ENCODE results near the gene COL28A1. TPM values are rescaled to one million over a fixed set of nuclear protein-coding genes. Genes with fewer than 3 reads are reported as not detected.
A peak's percentile ranks its signal among the peaks of the same experiment; 100 is the strongest.

The COL28A1 gene
- total and polyA plus RNA-seq, 7 experiments from 2014 or later: 0.12 to 0.49 (median 0.38) TPM; not detected in 2

DNA sequence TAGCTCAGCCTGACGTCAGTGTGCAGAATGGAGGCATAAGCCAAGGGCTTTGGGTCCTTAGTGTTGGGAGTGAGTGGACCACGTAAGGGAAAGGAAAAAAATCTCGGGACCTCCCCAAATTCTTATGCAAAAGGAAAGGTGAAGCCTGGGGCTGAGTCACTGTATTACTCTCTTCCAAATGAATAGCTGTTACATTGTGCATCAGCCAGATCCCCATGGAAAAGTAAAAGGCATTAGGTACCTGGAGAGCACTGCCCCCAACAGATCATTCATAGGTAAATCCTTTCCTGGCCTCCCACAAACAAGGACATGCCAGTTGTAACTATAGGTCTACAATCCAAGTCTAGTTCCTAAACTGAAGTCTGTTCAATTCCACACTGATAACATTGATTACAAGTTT, 182.8 kb downstream of the COL28A1 start:
- no peaks in the 10 kb centered on the region for H3K9me3 ChIP-seq (ENCODE audit: control insufficient read depth in 2 of 3, low read length in 3 of 3)
- H3K36me3 Mint-ChIP-seq: peaks cover 0 to 3% (median 0%) of the 10 kb centered on the region in 5 donors
- intact Hi-C loops (cut with micrococcal nuclease): no loop called here
- CTCF ChIA-PET: no interaction called here
- H3K4me1 Mint-ChIP-seq: no peaks in the 10 kb centered on the region
- no peak overlapping the region for H3K4me3 Mint-ChIP-seq
- H3K27me3 Mint-ChIP-seq: peaks cover 0 to 10% (median 6%) of the 10 kb centered on the region in 5 donors
- H3K9me3 Mint-ChIP-seq: peaks cover 0 to 6% (median 0%) of the 10 kb centered on the region in 11 donors
- H3K27ac Mint-ChIP-seq: no peak overlapping the region
- no peaks in the 10 kb centered on the region for H3K36me3 ChIP-seq (ENCODE audit: control insufficient read depth in 2 of 3, insufficient read depth in 3 of 3, low read length in 3 of 3)
- H3K27ac ChIP-seq (ENCODE audit: low read depth, low read length): no peak overlapping the region
- ATAC-seq: no peak
- no peaks in the 10 kb centered on the region for H3K4me1 ChIP-seq (ENCODE audit: control insufficient read depth in 2 of 2, insufficient read depth in 2 of 2, low read length in 2 of 2)
- DNase-seq: no peak
- no peak overlapping the region for H3K4me3 ChIP-seq (ENCODE audit: low read length)
- POLR2A ChIA-PET: no interaction called here
- H3K27me3 ChIP-seq (ENCODE audit: control insufficient read depth in 2 of 2, insufficient read depth in 2 of 2, low read length in 2 of 2): no peaks in the 10 kb centered on the region

GRCh38 chr7:7351832-7352231, 183.8 kb downstream of the COL28A1 start:
- Mint-ChIP-seq H3K4me1 (no peaks in the 10 kb centered on the region), H3K27me3 (peaks cover 0 to 14% (median 6%) of the 10 kb centered on the region in 5 donors), H3K4me3 (no peak overlapping the region), H3K36me3 (peaks cover 0 to 3% (median 0%) of the 10 kb centered on the region in 5 donors), H3K9me3 (peaks cover 0 to 6% (median 0%) of the 10 kb centered on the region in 11 donors), H3K27ac (no peak overlapping the region)
- H3K4me3 ChIP-seq (ENCODE audit: low read length): no peak overlapping the region
- ChIA-PET POLR2A (no interaction called here), CTCF (no interaction called here)
- DNase-seq (no peak), ATAC-seq (no peak)
- H3K27ac ChIP-seq (ENCODE audit: low read depth, low read length): no peak overlapping the region
- H3K9me3 ChIP-seq (ENCODE audit: control insufficient read depth in 2 of 3, low read length in 3 of 3): no peaks in the 10 kb centered on the region
- H3K36me3 ChIP-seq (ENCODE audit: control insufficient read depth in 2 of 3, insufficient read depth in 3 of 3, low read length in 3 of 3): no peaks in the 10 kb centered on the region
- no peaks in the 10 kb centered on the region for H3K4me1 ChIP-seq (ENCODE audit: control insufficient read depth in 2 of 2, insufficient read depth in 2 of 2, low read length in 2 of 2)
- H3K27me3 ChIP-seq (ENCODE audit: control insufficient read depth in 2 of 2, insufficient read depth in 2 of 2, low read length in 2 of 2): no peaks in the 10 kb centered on the region
- intact Hi-C loops (cut with micrococcal nuclease): no loop called here

GRCh38 chr7:7351156-7351555, 184.5 kb downstream of the COL28A1 start:
- Mint-ChIP-seq H3K4me1 (no peaks in the 10 kb centered on the region), H3K9me3 (peaks cover 0 to 6% (median 0%) of the 10 kb centered on the region in 11 donors), H3K4me3 (no peak overlapping the region), H3K27ac (no peak overlapping the region), H3K27me3 (peaks cover 3 to 18% (median 10%) of the 10 kb centered on the region in 5 donors), H3K36me3 (peaks cover 0 to 3% (median 0%) of the 10 kb centered on the region in 5 donors)
- no peaks in the 10 kb centered on the region for H3K9me3 ChIP-seq (ENCODE audit: control insufficient read depth in 2 of 3, low read length in 3 of 3)
- H3K27me3 ChIP-seq (ENCODE audit: control insufficient read depth in 2 of 2, insufficient read depth in 2 of 2, low read length in 2 of 2): peaks cover 0 to 6% of the 10 kb centered on the region in 2 donors
- POLR2A ChIA-PET: no interaction called here
- no peak for DNase-seq
- H3K36me3 ChIP-seq (ENCODE audit: control insufficient read depth in 2 of 3, insufficient read depth in 3 of 3, low read length in 3 of 3): no peaks in the 10 kb centered on the region
- H3K27ac ChIP-seq (ENCODE audit: low read depth, low read length): no peak overlapping the region
- H3K4me3 ChIP-seq (ENCODE audit: low read length): no peak overlapping the region
- CTCF ChIA-PET: no interaction called here
- no peaks in the 10 kb centered on the region for H3K4me1 ChIP-seq (ENCODE audit: control insufficient read depth in 2 of 2, insufficient read depth in 2 of 2, low read length in 2 of 2)
- intact Hi-C loops (cut with micrococcal nuclease): no loop called here
- no peak for ATAC-seq

DNA sequence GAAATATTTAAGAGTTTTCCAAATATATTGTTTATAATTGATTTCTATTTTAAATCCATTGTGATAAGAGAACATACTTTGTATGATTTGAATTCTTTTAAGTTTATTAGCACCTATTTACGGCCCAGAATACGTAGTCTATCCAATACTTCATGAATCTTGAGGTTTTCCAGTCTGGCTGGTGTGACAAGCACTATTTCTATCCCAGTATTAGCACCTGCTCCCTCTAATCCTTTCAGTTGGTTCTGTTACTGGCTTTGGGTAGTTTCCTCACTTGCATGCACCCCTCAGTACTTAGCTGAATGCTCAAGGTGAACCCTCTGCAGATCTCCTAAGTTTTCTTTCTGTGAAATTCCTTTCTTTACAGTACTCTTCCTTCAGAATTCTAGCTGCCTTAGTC, 186.5 kb downstream of the COL28A1 start:
- ATAC-seq (no peak), DNase-seq (no peak)
- Histone ChIP-seq H3K4me1 (ENCODE audit: control insufficient read depth in 2 of 2, insufficient read depth in 2 of 2, low read length in 2 of 2) (no peaks in the 10 kb centered on the region), H3K27me3 (ENCODE audit: control insufficient read depth in 2 of 2, insufficient read depth in 2 of 2, low read length in 2 of 2) (peaks cover 0 to 10% of the 10 kb centered on the region in 2 donors), H3K9me3 (ENCODE audit: control insufficient read depth in 2 of 3, low read length in 3 of 3) (no peaks in the 10 kb centered on the region), H3K36me3 (ENCODE audit: control insufficient read depth in 2 of 3, insufficient read depth in 3 of 3, low read length in 3 of 3) (no peaks in the 10 kb centered on the region), H3K4me3 (ENCODE audit: low read length) (no peak overlapping the region), H3K27ac (ENCODE audit: low read depth, low read length) (no peak overlapping the region)
- intact Hi-C loops (cut with micrococcal nuclease): no loop called here
- no peaks in the 10 kb centered on the region for H3K4me1 Mint-ChIP-seq
- H3K27ac Mint-ChIP-seq: no peak overlapping the region
- H3K4me3 Mint-ChIP-seq: no peak overlapping the region
- H3K36me3 Mint-ChIP-seq: peaks cover 0 to 3% (median 0%) of the 10 kb centered on the region in 5 donors
- peaks cover 3 to 32% (median 16%) of the 10 kb centered on the region in 5 donors for H3K27me3 Mint-ChIP-seq
- ChIA-PET POLR2A (no interaction called here), CTCF (no interaction called here)
- peaks cover 0 to 6% (median 0%) of the 10 kb centered on the region in 11 donors for H3K9me3 Mint-ChIP-seq

- Histone ChIP-seq H3K4me1 (ENCODE audit: control insufficient read depth in 2 of 2, insufficient read depth in 2 of 2, low read length in 2 of 2) (no peaks in the 10 kb centered on the region), H3K27me3 (ENCODE audit: control insufficient read depth in 2 of 2, insufficient read depth in 2 of 2, low read length in 2 of 2) (peaks cover 0 to 10% of the 10 kb centered on the region in 2 donors), H3K27ac (ENCODE audit: low read depth, low read length) (no peak overlapping the region), H3K36me3 (ENCODE audit: control insufficient read depth in 2 of 3, insufficient read depth in 3 of 3, low read length in 3 of 3) (no peaks in the 10 kb centered on the region), H3K9me3 (ENCODE audit: control insufficient read depth in 2 of 3, low read length in 3 of 3) (no peaks in the 10 kb centered on the region), H3K4me3 (ENCODE audit: low read length) (no peak overlapping the region)
- no peak for ATAC-seq
- CTCF ChIA-PET: interaction anchor here (0.6 kb wide), 1 partner anchor 241 kb away, joined by 3 read pairs; no protein-coding TSS in a partner anchor
- POLR2A ChIA-PET: no interaction called here
- Mint-ChIP-seq H3K4me1 (no peaks in the 10 kb centered on the region), H3K36me3 (peaks cover 0 to 2% (median 0%) of the 10 kb centered on the region in 5 donors), H3K4me3 (no peak overlapping the region), H3K27ac (no peak overlapping the region), H3K27me3 (peaks cover 3 to 35% (median 16%) of the 10 kb centered on the region in 5 donors), H3K9me3 (peaks cover 0 to 4% (median 0%) of the 10 kb centered on the region in 11 donors)
- intact Hi-C loops (cut with micrococcal nuclease): no loop called here
- no peak for DNase-seq
These were observed 188.6 kb downstream of the COL28A1 start for GRCh38 chr7:7347045-7347444.

DNA sequence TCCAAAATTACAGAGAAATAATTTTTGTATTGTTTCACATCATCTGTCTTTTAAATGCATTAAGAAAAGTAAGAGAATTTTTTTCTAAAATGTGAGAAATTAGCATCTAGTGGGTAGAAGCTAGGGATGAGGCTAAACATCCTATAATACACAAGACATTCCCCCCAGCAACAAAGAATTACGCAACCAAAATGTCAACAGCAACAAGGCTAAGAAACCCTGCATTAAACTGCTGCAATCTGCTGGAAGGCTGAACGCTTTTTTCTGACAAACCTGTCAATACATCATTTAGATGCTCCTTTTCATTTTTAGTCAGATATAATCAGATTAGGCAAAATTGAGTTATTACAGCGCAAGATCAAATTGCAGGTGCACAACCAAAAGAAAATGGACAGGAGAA, 191.1 kb downstream of the COL28A1 start:
- no peaks in the 10 kb centered on the region for H3K36me3 Mint-ChIP-seq
- H3K4me1 ChIP-seq (ENCODE audit: control insufficient read depth in 2 of 2, insufficient read depth in 2 of 2, low read length in 2 of 2): no peaks in the 10 kb centered on the region
- H3K4me3 ChIP-seq (ENCODE audit: low read length): no peak overlapping the region
- intact Hi-C loops (cut with micrococcal nuclease): no loop called here
- H3K4me3 Mint-ChIP-seq: no peak overlapping the region
- ChIA-PET CTCF (no interaction called here), POLR2A (no interaction called here)
- no peaks in the 10 kb centered on the region for H3K36me3 ChIP-seq (ENCODE audit: control insufficient read depth in 2 of 3, insufficient read depth in 3 of 3, low read length in 3 of 3)
- no peaks in the 10 kb centered on the region for H3K4me1 Mint-ChIP-seq
- H3K9me3 ChIP-seq (ENCODE audit: control insufficient read depth in 2 of 3, low read length in 3 of 3): no peaks in the 10 kb centered on the region
- no peaks in the 10 kb centered on the region for H3K9me3 Mint-ChIP-seq
- DNase-seq: no peak
- peaks cover 3 to 29% (median 16%) of the 10 kb centered on the region in 5 donors for H3K27me3 Mint-ChIP-seq
- no peak for ATAC-seq
- peaks cover 0 to 10% of the 10 kb centered on the region in 2 donors for H3K27me3 ChIP-seq (ENCODE audit: control insufficient read depth in 2 of 2, insufficient read depth in 2 of 2, low read length in 2 of 2)
- H3K27ac ChIP-seq (ENCODE audit: low read depth, low read length): no peak overlapping the region
- no peak overlapping the region for H3K27ac Mint-ChIP-seq

DNA sequence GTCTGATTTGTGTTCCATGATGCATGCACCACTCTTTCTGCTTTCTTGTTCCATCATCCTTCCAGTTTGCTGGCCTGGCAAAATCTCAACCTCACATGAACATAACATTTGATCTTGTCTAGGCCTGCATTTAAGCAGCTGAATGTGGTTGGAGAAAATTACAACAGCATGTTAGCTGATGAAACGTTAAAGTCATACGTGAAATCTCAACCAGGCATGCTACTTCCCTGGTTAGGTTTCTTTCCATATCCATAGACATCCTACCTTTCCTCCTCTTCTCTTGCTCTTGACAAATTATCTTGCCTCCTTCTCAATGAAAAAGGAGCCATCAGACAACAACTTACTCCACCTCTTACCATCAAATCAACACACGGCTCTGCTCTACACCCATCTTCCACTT, 199.8 kb downstream of the COL28A1 start:
- DNase-seq: no peak
- ATAC-seq: no peak

More for the DNA sequence above, 199.8 kb downstream of the COL28A1 start:
- no peaks in the 10 kb centered on the region for H3K36me3 Mint-ChIP-seq
- Histone ChIP-seq H3K4me1 (ENCODE audit: control insufficient read depth in 2 of 2, insufficient read depth in 2 of 2, low read length in 2 of 2) (no peaks in the 10 kb centered on the region), H3K27me3 (ENCODE audit: control insufficient read depth in 2 of 2, insufficient read depth in 2 of 2, low read length in 2 of 2) (no peaks in the 10 kb centered on the region), H3K4me3 (ENCODE audit: low read length) (no peak overlapping the region), H3K27ac (ENCODE audit: low read depth, low read length) (no peak overlapping the region), H3K9me3 (ENCODE audit: control insufficient read depth in 2 of 3, low read length in 3 of 3) (no peaks in the 10 kb centered on the region), H3K36me3 (ENCODE audit: control insufficient read depth in 2 of 3, insufficient read depth in 3 of 3, low read length in 3 of 3) (no peaks in the 10 kb centered on the region)
- ChIA-PET POLR2A (no interaction called here), CTCF (no interaction called here)
- H3K4me3 Mint-ChIP-seq: no peak overlapping the region
- peaks cover 0 to 5% (median 3%) of the 10 kb centered on the region in 7 donors for H3K4me1 Mint-ChIP-seq
- peaks cover 0 to 10% (median 0%) of the 10 kb centered on the region in 11 donors for H3K9me3 Mint-ChIP-seq
- peak overlapping the region in 1 of 9 donors; percentile 17 for H3K27ac Mint-ChIP-seq
- peaks cover 0 to 11% (median 0%) of the 10 kb centered on the region in 5 donors for H3K27me3 Mint-ChIP-seq
- intact Hi-C loops (cut with micrococcal nuclease): no loop called here

All from naive thymus-derived CD4-positive, alpha-beta T cell (primary cell).